ENCODE results near the gene PCDHA1. TPM values are rescaled to one million over a fixed set of nuclear protein-coding genes. Genes with fewer than 3 reads are reported as not detected.

Gene PCDHA1
- polyA plus RNA-seq, 1 donor, result 0.10 TPM

GRCh38 chr5:140923601-140924000 is 137.7 kb downstream of the PCDHA1 start:
- no peak for DNase-seq (ENCODE audit: low read depth)

- no peak for DNase-seq (ENCODE audit: low read depth)
Measured at GRCh38 chr5:140925806-140926442, 140.0 kb downstream of the PCDHA1 start, which contains the start of gene PCDHAC1. Gene PCDHAC1 (plus strand): TSS chr5:140926299. CDS start chr5:140926893, 594 bp downstream.

- no peak for DNase-seq (ENCODE audit: low read depth)
Measured at GRCh38 chr5:140926443-140927227, 140.7 kb downstream of the PCDHA1 start.

- DNase-seq (ENCODE audit: low read depth), result no peak
Measured at GRCh38 chr5:140927228-140927573, 141.3 kb downstream of the PCDHA1 start.

- DNase-seq (ENCODE audit: low read depth), result no peak
Measured at GRCh38 chr5:140934964-140935606, 149.1 kb downstream of the PCDHA1 start.

- no peak for DNase-seq (ENCODE audit: low read depth)
Measured at GRCh38 chr5:140946578-140946977, 160.6 kb downstream of the PCDHA1 start.

GRCh38 chr5:140951636-140952035 is 165.7 kb downstream of the PCDHA1 start:
- DNase-seq (ENCODE audit: low read depth), result no peak

GRCh38 chr5:140953234-140953633 is 167.3 kb downstream of the PCDHA1 start:
- no peak for DNase-seq (ENCODE audit: low read depth)

GRCh38 chr5:140962190-140962589 is 176.2 kb downstream of the PCDHA1 start:
- DNase-seq (ENCODE audit: low read depth), result no peak

GRCh38 chr5:140964356-140964755 is 178.4 kb downstream of the PCDHA1 start:
- DNase-seq (ENCODE audit: low read depth), result no peak

- DNase-seq (ENCODE audit: low read depth), result no peak
Measured at GRCh38 chr5:140965905-140966292, 180.0 kb downstream of the PCDHA1 start.

GRCh38 chr5:140966293-140967225 is 180.6 kb downstream of the PCDHA1 start, which contains the start of gene PCDHAC2:
Gene PCDHAC2 (plus strand): TSS chr5:140966476. CDS start chr5:140966767, 291 bp downstream.
- DNase-seq (ENCODE audit: low read depth), result no peak

GRCh38 chr5:140967226-140967893 is 181.4 kb downstream of the PCDHA1 start:
- DNase-seq (ENCODE audit: low read depth), result no peak

- no peak for DNase-seq (ENCODE audit: low read depth)
Measured at GRCh38 chr5:140969880-140970279, 183.9 kb downstream of the PCDHA1 start.

GRCh38 chr5:140973550-140973949 is 187.6 kb downstream of the PCDHA1 start:
- DNase-seq (ENCODE audit: low read depth), result no peak

GRCh38 chr5:140977003-140977402 is 191.1 kb downstream of the PCDHA1 start:
- no peak for DNase-seq (ENCODE audit: low read depth)

GRCh38 chr5:140978260-140978659 is 192.3 kb downstream of the PCDHA1 start:
- no peak for DNase-seq (ENCODE audit: low read depth)

- DNase-seq (ENCODE audit: low read depth), result no peak
Measured at GRCh38 chr5:140978983-140979382, 193.0 kb downstream of the PCDHA1 start.

- DNase-seq (ENCODE audit: low read depth), result no peak
Measured at GRCh38 chr5:140982083-140982716, 196.3 kb downstream of the PCDHA1 start.

- no peak for DNase-seq (ENCODE audit: low read depth)
Measured at GRCh38 chr5:140986117-140986521, 200.2 kb downstream of the PCDHA1 start.
